GM18502 (cell line): Measurements from ENCODE around the gene TSC2.

Experiments used
- ATAC-seq: cut with Tn5 transposase; IDR thresholded peaks from one replicate; pipeline ENCODE4 v1.9.1; 2021; ENCODE audit warnings: mild to moderate bottlenecking; ENCODE audit not compliant: unreplicated experiment, poor library complexity

Gene TSC2

GRCh38 chr16:2082171-2082982, 34.6 kb downstream of the TSC2 start:
- ATAC-seq: no peak

- no peak for ATAC-seq
These were observed 35.2 kb downstream of the TSC2 start for GRCh38 chr16:2082983-2083364.

GRCh38 chr16:2083409-2083808, 35.6 kb downstream of the TSC2 start:
- no peak for ATAC-seq

- ATAC-seq: no peak
These were observed 36.3 kb downstream of the TSC2 start for GRCh38 chr16:2083876-2084780.

- no peak for ATAC-seq
These were observed 37.3 kb downstream of the TSC2 start for GRCh38 chr16:2084895-2085625.

GRCh38 chr16:2085669-2086068, 37.9 kb downstream of the TSC2 start:
- no peak for ATAC-seq

- ATAC-seq: no peak
These were observed 38.4 kb downstream of the TSC2 start for GRCh38 chr16:2086106-2086742.

GRCh38 chr16:2086812-2087747, 39.3 kb downstream of the TSC2 start:
- no peak for ATAC-seq

GRCh38 chr16:2087748-2088631, 40.2 kb downstream of the TSC2 start:
- no peak for ATAC-seq

- no peak for ATAC-seq
These were observed 41.1 kb downstream of the TSC2 start for GRCh38 chr16:2088759-2089358.

- no peak for ATAC-seq
These were observed 42.1 kb downstream of the TSC2 start for GRCh38 chr16:2089706-2090480.

- ATAC-seq: no peak
These were observed 42.6 kb downstream of the TSC2 start for GRCh38 chr16:2090481-2090776.

GRCh38 chr16:2090777-2091546, 43.2 kb downstream of the TSC2 start:
- ATAC-seq: no peak

- ATAC-seq: no peak
These were observed 43.9 kb downstream of the TSC2 start for GRCh38 chr16:2091547-2092255.

GRCh38 chr16:2092256-2092620, 44.5 kb downstream of the TSC2 start:
- no peak for ATAC-seq

GRCh38 chr16:2092866-2093265, 45.1 kb downstream of the TSC2 start:
- no peak for ATAC-seq
